ENCODE results near the gene CHRNB4.
"Not testable (repeated sequence)": the region's sequence is repeated elsewhere in the genome, so short reads cannot be mapped to it uniquely, and the experiment has no call there.

Gene CHRNB4, protein sequence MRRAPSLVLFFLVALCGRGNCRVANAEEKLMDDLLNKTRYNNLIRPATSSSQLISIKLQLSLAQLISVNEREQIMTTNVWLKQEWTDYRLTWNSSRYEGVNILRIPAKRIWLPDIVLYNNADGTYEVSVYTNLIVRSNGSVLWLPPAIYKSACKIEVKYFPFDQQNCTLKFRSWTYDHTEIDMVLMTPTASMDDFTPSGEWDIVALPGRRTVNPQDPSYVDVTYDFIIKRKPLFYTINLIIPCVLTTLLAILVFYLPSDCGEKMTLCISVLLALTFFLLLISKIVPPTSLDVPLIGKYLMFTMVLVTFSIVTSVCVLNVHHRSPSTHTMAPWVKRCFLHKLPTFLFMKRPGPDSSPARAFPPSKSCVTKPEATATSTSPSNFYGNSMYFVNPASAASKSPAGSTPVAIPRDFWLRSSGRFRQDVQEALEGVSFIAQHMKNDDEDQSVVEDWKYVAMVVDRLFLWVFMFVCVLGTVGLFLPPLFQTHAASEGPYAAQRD

DNA sequence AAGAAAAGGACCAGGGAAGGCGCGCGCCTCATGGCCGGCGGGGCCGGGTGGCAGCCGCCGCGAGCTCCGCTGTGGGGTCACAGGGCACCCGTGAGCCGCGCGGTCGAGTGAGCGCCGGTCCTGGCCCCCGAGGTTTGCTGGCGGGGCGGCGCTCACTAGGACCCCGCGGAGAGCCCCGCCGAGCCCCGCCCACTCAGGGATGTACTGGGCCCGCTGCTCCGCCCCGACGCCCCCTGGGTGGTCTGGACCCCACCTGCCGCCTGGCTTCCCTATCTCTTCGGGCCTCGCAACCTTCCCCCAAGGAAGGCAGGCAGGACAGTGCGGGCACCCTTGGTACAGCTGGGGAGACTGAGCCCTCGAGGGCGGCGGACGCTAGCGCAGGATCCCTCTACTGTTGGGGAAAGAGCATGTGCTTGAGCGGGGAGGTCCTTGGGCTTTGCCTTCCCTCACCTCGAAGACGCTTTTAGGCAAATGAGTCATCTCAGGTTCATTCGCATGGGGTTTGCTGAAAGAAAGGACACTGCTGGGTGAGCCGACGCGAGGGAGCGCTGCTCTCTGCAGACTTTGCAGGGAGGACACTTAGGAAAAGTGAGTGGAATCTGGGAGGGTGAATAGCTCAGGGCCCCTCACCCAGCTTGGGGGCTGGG, at the start of gene CHRNB4:
TSS of gene CHRNB4 (minus strand) at position 109 of the 647 bp plus-strand sequence. CDS start at position 32, 77 bp downstream.
- DNase-seq, result peak; percentile 36

DNA sequence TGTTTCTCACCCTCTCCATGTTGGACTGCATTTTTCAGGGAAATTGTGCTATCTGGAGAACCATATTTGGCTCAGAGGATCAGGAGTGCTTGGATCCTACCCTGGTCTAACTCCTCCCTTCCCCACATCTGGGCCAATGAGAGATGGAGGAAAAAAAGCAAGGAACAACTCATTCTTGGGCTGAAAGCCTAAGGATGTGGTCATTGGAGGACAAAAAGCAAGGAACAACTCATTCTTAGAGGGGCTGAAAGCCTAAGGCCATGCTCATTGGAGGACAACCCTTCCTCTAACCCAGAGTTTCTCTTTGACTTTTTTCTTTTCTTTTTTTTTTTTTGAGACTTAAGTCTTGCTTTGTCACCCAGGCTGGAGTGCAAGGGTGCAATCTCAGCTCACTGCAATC, 48.6 kb upstream of the CHRNB4 start:
- DNase-seq, result no peak

DNA sequence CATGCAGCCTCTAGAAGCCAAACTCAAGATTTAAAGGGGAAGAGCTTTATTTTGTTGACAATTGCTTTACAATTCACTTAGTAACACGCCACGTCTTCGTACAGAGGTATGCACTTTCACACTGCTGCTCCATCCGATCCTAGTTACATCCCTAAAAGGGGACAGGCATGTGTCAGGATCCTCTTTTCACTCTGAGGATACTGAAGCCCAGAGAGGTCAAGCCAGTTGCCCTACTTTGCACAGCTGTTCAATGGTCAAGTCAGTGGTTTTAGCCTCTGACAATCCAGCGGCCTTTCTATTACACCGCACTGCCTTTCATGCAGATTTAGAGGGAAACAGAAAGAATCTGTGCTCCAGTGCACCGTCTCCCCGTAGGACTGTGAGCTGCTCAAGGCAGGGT, 44.9 kb upstream of the CHRNB4 start:
- no peak for DNase-seq

DNA sequence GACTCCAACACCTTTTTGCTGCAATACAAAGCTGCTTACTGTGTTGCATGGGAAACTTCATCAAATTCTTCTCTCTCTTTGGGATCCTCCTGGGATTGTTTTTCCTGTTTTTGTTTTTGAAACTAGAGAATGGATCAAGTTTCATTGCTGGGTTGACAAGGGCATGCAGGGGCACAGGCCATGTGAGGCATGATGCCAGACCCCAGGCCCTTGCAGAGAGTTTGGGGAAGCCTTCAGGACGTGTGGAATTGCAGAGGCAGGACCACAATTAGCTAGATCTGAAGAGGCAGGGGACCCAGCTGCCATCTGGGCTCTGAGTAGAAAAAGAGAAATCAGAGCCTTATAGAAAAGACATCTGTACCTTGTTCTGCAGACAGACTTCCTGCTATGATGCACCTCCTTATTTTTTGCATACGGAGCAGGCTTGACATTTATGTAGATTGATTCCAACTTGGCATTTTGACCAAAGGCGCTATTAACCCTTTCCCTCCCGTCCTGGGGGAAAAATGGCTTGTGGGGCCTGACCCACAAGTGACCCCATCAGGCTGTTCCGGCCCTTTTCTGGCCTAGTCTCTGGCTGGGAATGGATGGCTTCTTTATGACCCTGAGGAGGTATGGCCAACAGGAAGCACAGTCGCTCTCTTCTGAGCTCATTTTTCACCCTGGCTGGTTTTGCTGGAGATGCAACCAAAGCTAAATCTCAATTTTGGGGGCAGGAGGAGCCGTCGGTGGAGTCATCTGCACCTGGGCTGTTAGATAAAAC, 44.3 kb upstream of the CHRNB4 start:
- DNase-seq, result no peak

DNA sequence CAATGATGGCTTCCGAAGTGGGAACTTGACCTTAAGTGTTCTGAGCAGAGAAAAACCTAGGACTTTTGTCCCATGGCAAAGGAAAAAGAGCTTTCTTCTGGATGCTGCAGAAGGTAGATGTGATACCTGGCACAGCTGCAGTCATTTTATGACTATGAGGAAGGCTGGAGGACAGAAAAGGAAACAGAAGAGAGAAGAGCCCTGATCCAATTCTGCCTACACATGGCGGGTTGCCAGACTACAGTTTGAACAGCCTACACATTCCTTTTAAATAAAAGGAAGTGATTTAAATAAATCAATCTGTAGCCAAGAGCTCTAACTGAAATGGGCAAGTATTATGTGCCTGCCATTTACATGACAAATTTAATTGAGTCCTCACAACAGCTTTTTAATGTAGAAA, 43.6 kb upstream of the CHRNB4 start:
- DNase-seq, result no peak

DNA sequence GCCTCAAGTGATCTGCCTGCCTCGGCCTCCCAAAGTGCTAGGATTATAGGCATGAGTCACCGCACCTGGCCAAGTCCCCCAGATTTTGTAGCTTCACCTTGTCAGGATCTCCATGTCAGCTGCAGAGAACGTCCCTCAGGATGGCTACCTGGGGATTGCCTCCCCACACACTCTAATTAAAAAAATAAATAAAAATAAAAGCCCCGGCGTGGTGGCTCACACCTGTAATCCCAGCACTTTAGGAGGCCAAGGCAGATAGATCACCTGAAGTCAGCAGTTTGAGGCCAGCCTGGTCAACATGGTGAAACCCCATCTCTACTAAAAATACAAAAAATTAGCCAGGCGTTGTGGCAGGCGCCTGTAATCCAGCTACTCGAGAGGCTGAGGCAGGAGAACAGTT, 42.6 kb upstream of the CHRNB4 start:
- not testable (repeated sequence) for DNase-seq

DNA sequence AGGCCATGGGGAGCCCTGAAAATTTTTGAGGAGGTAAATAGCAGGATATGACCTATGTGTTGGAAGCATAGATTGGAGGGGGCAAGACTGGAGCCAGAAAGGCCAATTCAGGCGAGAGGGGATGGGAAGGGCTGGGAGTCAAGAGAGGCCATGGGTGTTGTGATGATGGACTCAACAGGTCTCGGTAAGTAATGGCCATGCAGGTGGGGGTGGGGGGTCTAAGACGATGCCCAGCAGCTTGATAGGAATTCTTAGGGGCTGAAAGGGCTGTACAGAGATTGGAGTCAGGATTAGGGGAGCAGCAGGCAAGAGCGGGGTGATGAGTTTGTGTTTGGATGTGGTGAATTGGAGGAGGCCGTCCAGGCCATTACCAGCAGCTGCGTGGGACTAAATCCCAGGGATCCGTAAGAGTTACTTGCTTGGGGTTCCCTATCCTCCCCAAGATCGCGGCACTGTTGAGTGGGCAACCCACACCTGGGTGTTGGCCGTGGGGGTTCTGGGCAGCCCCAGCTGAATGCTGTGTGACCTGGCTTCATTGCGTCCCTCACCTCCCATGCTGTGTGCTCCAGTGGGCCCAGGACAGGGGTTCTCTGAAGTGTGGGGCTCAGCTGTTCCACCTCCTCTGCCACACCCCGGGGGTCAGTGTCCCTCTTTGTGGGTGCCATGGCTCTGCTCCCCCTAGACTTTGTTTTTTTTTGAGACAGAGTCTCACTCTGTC, 41.8 kb upstream of the CHRNB4 start:
- no peak for DNase-seq

DNA sequence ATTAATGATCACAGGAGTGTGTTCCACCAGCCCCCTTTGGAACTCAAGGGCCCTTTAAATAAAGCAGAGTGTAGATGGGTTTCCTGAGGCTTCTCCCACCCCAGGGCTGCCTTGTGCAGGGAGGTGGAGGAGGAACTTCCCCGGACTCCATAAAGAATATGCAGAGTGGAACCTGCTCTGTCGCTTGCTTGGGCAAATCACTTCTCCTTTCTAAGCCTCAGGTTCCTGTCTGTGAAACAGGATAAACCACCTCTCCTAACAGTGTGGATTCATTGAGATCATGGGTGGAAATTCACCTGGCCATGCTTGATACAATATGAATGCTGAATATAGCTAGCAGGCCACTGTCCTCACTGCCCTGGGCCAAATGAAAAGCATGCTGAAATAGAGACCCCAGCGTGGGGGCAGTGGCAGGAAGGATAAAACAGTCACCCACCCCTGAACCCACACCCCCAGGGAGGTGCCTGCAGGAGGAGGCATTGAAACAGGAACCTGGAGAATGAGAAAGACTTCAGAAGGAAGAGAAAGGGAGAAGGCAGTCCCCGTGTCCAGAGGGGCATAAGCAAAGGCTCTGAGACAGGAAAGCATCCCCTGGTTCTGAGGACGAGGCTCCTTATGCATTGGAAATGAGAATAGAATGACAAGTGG, 41.1 kb upstream of the CHRNB4 start:
- DNase-seq, result no peak

DNA sequence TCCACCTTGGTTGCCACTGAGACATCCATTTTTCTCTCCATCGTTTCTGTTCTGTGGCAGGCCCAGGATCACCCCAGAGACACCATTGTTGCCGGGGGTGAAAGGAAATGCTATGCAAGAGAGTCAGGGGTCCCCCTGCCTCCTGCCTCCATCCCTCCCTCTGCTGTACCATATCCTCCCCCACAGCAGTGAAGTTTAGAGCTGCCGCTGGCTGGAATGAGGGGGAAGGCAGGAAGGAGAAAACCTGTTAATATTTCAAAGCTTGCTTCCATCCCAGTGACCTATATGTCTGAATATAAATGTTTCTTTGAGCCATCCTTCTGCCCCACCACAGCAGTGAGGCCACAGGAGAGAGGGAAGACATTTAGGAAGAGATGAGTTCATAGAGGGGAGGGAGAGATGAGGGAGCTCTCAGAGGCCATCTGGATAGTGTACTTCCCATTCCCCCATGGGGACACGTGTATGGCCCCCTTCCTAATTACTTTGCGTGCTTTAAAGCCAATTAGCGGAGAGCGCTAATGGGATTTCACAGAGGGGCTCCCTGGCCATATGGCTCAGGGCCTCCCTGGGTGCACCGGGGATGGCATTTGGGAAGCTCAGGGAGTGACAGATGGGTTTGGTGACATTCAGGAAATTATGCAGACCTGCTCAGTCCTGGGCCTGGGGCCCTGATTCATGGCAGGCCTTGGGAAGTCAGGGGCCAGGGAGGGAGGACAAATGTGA, 40.4 kb upstream of the CHRNB4 start:
- DNase-seq, result no peak

DNA sequence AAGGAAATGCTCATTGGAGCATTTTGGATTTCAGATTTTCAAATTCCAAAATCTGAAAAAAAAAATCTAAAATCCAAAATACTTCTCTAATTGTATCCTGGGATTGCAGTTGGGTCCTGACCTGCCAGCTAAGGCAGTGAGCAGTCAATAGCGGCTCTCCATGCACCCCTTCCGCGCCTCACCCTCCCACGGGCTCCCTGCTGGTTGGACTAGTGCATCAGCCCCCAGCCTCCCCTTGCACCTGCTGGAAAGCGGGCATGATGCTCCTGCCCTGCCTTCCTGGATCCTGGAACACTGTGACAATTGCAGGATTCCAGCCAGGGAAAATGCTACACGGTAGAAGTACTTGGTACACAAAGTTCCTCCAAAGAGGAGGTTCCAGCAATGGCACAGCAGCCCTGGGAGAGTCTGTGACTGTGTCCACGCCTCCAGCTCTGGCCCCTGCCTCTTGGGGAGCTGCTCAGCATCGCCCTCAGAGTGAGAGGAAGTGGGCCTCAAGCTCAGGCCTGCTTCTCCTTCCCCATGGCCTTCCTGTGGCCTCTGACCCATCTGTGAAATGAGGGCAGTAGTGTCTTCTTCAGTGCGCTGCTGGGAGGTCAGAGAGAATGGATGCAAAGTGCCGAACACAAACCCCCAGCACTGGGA, 39.5 kb upstream of the CHRNB4 start:
- no peak for DNase-seq

DNA sequence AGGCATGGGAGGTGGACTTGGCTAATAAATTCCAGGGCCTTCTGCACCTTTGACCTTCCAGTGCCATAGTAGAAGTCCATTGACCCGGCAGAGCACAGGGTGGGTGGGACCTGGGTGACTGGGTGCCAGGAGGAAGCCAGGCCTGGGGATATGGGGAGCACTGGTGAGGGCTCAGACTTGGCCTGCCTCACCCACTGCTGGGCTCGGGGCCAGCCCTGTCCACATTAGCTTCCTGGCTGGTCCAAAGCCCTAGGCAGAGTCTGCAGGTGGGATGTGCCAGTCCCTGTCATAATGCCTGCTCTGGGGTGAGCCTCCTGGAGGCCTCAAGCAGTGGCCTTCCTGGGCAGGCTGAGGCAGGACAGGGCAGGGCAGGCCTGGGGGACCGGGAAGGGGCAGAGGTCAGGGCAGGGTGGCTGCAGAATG, 38.1 kb upstream of the CHRNB4 start:
- DNase-seq, result no peak

DNA sequence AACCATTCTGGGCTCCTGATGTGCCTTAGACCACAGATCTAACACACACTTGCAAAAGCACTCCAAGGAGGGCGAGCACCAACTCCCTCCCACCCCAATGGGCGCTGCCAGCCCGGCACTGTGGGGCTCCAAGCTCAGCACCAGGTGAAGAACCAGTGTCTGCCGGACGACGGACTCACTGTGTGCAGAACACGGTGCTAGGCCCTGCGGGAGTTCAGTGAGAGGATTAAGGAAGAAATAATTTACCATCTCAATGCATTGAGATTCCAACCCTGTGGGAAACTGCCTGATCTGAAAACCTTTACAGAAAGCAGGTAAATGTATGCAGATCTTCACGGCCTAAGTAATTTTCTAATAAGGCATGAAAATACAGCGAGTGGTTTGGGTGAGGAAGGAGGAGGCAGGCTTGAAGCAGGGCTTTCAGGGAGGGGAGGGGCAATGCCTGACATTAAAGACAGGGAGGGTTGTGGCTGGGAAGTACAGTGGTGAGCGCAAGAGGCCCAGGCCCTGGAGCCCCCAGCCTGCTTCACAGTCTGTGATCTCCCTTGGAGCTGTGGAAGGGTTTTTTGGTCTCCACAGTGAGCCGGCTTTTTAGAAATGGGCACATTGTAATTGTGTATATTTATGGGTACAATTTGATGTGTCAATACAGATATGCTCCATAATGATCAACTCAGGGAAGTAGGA, 35.6 kb upstream of the CHRNB4 start:
- DNase-seq, result no peak

DNA sequence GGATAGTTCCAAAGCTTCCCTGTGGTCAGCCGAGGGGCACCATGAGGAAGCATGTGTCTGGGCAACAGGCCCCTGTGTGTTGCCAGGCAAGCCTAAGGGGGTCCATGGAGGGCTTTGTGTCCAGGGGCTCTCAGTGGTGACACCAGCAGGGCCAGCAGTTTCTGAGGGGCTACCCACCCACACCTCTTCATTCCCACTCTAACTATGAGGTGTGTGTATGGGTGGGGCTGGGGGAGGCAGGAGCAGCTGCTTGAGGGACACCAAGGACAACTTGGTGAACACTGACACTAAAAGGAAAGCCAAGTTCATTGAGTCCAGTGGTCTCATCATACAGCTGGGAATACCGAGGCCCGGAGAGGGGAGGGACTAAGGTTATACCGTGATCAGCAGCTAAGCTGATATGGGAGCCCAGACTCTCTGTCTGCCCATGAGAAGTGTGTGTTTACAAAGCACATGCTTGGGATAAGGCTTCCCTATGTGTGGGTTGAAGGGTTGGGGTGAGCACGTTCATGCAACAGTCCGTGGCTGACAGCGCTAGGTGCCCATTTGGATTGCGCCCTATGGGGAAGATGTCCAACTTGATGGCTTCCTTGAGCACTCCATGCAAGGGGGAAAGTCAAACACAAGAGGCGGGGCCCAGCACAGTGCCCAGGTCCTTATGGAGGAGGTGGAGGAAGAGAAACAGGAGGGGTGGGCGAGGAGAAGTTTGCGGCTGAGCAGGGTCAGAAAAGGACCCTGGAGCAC, 34.8 kb upstream of the CHRNB4 start:
- DNase-seq, result no peak

DNA sequence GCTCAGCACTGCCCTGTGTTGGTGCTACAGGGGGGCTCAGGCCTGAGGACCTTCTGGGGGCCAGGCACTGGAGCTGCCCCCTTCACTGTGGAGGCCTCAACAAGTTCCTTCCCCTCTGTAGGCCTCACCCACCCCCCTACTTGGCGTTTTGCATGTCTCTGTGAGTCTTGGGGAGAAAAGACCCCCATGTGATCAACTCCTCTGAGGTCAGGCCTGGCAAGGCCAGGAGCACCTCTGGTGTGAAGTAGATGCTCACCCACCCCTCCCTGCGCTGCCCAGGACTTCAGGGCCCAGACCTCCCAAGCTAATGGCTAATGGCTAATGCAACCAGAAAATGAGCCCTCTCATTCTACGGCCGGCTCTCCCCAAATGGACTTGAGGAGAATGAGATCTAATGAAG, 34.2 kb upstream of the CHRNB4 start:
- no peak for DNase-seq

DNA sequence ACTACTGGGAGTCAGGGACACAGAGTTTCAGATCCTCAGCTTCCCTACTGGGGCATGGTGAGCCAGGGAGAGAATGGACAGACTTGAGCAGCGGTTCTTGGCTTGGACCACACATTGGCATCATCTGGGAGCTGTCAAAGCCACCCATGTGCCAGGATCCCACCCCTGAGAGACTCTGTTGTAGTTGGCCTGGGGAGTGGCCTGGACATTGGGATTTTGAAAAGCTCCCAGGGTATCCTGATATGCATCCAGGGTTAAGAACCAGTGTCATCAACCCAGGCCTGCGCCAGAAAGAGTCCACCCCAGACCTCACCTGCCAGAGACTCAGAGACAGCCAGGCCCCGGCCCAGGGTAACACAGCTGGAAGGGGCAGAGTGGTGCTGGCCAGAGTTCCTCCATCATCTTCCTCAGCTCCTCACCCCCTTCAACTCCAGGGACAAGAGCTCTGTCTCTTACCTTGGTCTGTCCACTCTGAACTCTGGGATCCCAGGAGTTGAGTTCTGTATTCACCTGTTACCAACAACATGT, 33.0 kb upstream of the CHRNB4 start:
- DNase-seq, result no peak

DNA sequence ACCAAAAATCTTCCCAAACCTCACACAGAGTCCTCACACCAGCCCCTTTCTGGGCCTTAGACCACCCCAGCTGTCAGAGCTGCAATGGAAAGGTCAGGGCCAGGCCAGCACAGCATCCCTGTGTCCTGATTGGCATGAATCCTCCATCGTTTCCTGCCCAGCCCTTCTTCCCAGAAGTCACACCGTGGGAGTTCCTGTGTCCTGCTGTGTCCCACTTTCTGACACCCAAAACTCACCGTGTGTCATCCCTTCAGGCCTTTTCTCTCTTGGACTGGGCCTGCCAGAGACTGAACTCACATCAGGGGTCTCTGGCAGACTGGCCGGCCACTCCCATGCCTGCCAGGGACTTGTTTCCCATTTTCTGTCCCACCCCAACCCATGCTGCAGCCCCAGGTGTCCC, 32.5 kb upstream of the CHRNB4 start:
- no peak for DNase-seq

DNA sequence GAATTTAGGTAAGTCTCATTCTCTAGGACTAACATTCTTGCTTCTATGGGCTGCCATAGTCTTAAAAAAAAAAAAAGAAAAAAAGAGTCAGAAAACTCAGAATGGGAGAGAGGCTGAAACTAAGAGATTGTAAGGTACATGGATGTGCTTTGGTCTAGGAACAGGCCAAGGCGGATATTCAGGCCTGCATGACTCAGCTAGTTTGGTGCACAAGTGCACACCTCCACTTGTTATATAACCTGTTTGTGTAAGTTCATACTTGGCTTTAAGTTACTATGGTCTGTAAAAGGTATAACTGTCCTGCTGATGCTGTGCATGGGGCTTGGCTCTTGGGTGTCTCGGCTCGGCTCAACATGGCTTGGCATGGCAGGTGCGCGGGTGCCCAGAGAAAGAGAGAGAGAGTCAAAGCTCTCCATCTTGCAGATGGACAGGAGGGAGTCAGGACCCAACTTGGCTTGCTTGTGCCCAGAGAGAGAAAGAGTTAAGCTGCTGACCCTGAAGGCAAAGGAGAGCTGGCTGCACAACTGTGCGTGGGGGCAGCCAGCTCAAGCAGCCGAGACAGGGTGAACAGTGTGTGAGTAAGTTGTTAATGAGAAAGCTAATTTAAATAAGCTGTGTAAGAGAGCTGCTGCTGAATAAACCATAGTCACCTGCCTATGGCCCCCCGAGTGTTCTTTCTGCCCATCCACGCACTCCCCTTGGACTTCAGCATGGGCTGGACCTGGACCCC, 31.4 kb upstream of the CHRNB4 start:
- DNase-seq, result no peak

DNA sequence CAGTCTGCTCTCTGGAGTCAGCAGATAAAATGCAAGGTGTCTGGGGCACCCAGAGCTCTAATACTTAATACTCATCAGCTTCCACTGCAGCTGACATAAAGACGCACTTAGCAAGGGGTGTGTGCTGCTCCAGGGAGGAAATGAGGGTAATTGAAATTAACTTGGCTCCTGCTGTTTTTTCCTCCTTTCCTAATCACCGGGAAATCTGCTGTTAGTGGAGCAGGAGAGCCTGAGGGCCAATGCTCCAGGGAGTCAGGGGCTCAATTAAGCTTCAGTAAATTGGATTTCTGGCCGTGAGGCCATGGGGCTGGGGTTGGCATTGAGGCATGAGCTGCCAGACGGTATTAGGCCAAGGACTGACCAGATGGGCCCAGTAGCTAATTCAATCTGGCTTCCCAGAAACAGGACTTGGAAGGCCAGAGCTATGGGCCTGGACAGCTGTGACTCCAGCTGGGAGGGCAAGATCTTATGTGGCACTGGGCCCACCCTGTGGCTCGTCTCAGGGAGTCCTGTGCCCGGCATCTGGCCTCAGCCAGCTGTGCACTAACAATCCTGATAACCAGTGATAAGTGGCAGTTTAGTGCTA, 30.7 kb upstream of the CHRNB4 start:
- no peak for DNase-seq
